ENCODE results near the gene GRIK5.

GRIK5 gene

GRCh38 chr19:42095142-42095813 lies 25.3 kb upstream of the GRIK5 start:
- DNase-seq (ENCODE audit: low read depth), result no peak

GRCh38 chr19:42093926-42094325 lies 23.9 kb upstream of the GRIK5 start:
- no peak for DNase-seq (ENCODE audit: low read depth)

- no peak for DNase-seq (ENCODE audit: low read depth)
These were observed 23.5 kb upstream of the GRIK5 start for GRCh38 chr19:42093505-42093904.

GRCh38 chr19:42092350-42092749 lies 22.3 kb upstream of the GRIK5 start:
- DNase-seq (ENCODE audit: low read depth), result no peak

GRCh38 chr19:42091742-42092141 lies 21.7 kb upstream of the GRIK5 start:
- DNase-seq (ENCODE audit: low read depth), result no peak

- DNase-seq (ENCODE audit: low read depth), result no peak
These were observed 21.3 kb upstream of the GRIK5 start for GRCh38 chr19:42091300-42091699.

GRCh38 chr19:42090672-42091071 lies 20.7 kb upstream of the GRIK5 start:
- DNase-seq (ENCODE audit: low read depth), result no peak

GRCh38 chr19:42089772-42090171 lies 19.8 kb upstream of the GRIK5 start:
- DNase-seq (ENCODE audit: low read depth), result no peak

- DNase-seq (ENCODE audit: low read depth), result no peak
These were observed 19.3 kb upstream of the GRIK5 start for GRCh38 chr19:42089191-42089750.

- peak; percentile 74 for DNase-seq (ENCODE audit: low read depth)
These were observed 18.6 kb upstream of the GRIK5 start for GRCh38 chr19:42088471-42089190.

GRCh38 chr19:42086770-42087550 lies 17.0 kb upstream of the GRIK5 start:
- no peak for DNase-seq (ENCODE audit: low read depth)

- DNase-seq (ENCODE audit: low read depth), result no peak
These were observed 16.3 kb upstream of the GRIK5 start for GRCh38 chr19:42086188-42086736.

GRCh38 chr19:42083537-42083936 lies 13.5 kb upstream of the GRIK5 start:
- no peak for DNase-seq (ENCODE audit: low read depth)

- peak; percentile 51 for DNase-seq (ENCODE audit: low read depth)
These were observed 11.7 kb upstream of the GRIK5 start for GRCh38 chr19:42081584-42082203.

GRCh38 chr19:42080764-42081375 lies 10.9 kb upstream of the GRIK5 start:
- no peak for DNase-seq (ENCODE audit: low read depth)

GRCh38 chr19:42079886-42080763 lies 10.1 kb upstream of the GRIK5 start:
- DNase-seq (ENCODE audit: low read depth), result no peak

GRCh38 chr19:42079276-42079669 lies 9.3 kb upstream of the GRIK5 start:
- no peak for DNase-seq (ENCODE audit: low read depth)

GRCh38 chr19:42078538-42079275 lies 8.7 kb upstream of the GRIK5 start:
- DNase-seq (ENCODE audit: low read depth), result no peak

GRCh38 chr19:42078058-42078457 lies 8.1 kb upstream of the GRIK5 start:
- DNase-seq (ENCODE audit: low read depth), result no peak

Data from amniotic epithelial cell (primary cell).